Nephron (organoid): ENCODE data around the gene TBX18.

ENCODE experiments used
- H3K27ac Mint-ChIP-seq, 3 experiments: 2 replicates each; pipeline ENCODE4 v1.8.0; 2020; ENCODE audit warnings: mixed read lengths in 3 of 3, mild to moderate bottlenecking in 2 of 3, moderate library complexity in 1 of 3
- H3K27me3 Mint-ChIP-seq: 2 replicates; pipeline ENCODE4 v1.8.0; 2021; ENCODE audit warnings: low read depth, mild to moderate bottlenecking, moderate library complexity, mixed read lengths
- H3K36me3 Mint-ChIP-seq: 2 replicates; pipeline ENCODE4 v1.8.0; 2020; ENCODE audit warnings: low read depth, mixed read lengths
- H3K4me1 Mint-ChIP-seq: 2 replicates; pipeline ENCODE4 v1.8.0; 2020; ENCODE audit warnings: mixed read lengths
- H3K4me3 Mint-ChIP-seq, 3 experiments: 2 replicates each; pipeline ENCODE4 v1.8.0; 2020; ENCODE audit warnings: mild to moderate bottlenecking in 3 of 3, mixed read lengths in 3 of 3, moderate library complexity in 2 of 3
- H3K9me3 Mint-ChIP-seq: 2 replicates; pipeline ENCODE4 v1.8.0; 2020; ENCODE audit warnings: mixed read lengths
- CTCF ChIP-seq, 3 experiments: fragments of 200-600 bp; sonication (generic); IDR thresholded peaks; one replicate each; pipeline ENCODE4 v1.5.0; 2021; ENCODE audit warnings: antibody characterized with exemption in 3 of 3; ENCODE audit not compliant: unreplicated experiment in 3 of 3

Gene TBX18

DNA sequence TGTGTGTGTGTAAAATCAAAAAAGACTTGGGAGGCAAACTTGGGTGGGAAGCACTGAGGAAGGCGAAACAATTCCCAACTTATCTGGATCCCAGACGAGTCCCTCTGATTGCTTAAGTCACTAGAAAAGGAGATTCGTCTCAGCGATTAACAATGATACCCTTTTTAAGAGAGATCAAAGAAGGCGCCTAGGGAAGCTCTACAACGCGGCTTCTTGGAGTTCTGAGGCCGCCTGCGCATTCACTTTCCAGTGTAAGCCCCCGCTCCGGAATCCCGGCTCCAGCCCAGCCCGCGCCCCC lies 8.7 kb upstream of the TBX18 start:
- Mint-ChIP-seq H3K27ac (peak overlapping the region; percentile 65 to 91 (median 83)), H3K27me3 (peaks cover 100% of the 10 kb centered on the region), H3K9me3 (no peaks in the 10 kb centered on the region), H3K4me1 (peaks cover 39% of the 10 kb centered on the region), H3K4me3 (peak overlapping the region; percentile 87 to 94 (median 91)), H3K36me3 (no peaks in the 10 kb centered on the region)
- no peak for TF ChIP-seq CTCF (IDR thresholded peaks at IDR 0.05; ENCODE audit: unreplicated experiment in 3 of 3)

DNA sequence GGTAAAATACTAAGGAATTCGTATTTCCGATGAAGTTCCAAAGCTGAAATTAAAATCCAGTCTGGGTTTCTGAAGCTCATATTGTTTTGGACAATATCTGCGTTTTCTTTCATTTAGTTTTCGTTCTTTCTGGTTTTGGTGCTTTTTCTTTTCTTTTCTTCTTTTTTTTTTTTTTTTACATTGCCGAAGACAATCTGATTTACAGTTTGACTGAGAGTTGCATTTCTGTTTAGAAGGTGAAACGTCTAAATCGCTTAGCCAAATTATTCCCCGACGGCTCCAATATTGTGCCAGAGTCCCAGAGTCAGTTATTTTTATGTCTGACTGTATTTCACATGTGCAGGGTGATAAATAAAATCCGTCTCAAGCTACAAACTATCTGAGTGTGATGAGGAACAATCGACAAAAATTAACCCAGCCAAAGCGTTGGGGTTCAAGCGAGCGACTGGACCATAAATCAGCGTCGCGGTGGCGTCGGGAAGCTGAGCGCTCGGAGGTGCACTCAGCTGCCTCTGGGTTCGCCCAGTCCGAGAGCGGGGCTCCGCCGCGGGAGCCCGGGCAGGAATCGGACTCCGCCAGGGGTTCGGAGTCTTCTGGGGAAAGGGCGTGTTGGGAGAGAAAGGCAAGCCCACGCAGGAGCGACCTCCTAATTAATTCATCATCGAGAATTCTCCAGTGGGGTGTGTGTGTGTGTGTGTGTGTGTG lies 8.2 kb upstream of the TBX18 start:
- Mint-ChIP-seq H3K27me3 (peaks cover 100% of the 10 kb centered on the region), H3K36me3 (no peaks in the 10 kb centered on the region), H3K4me1 (peaks cover 44% of the 10 kb centered on the region), H3K27ac (peak overlapping the region; percentile 65 to 91 (median 83)), H3K4me3 (peak overlapping the region; percentile 87 to 94 (median 91)), H3K9me3 (no peaks in the 10 kb centered on the region)
- TF ChIP-seq CTCF (IDR thresholded peaks at IDR 0.05; ENCODE audit: unreplicated experiment in 3 of 3): no peak

DNA sequence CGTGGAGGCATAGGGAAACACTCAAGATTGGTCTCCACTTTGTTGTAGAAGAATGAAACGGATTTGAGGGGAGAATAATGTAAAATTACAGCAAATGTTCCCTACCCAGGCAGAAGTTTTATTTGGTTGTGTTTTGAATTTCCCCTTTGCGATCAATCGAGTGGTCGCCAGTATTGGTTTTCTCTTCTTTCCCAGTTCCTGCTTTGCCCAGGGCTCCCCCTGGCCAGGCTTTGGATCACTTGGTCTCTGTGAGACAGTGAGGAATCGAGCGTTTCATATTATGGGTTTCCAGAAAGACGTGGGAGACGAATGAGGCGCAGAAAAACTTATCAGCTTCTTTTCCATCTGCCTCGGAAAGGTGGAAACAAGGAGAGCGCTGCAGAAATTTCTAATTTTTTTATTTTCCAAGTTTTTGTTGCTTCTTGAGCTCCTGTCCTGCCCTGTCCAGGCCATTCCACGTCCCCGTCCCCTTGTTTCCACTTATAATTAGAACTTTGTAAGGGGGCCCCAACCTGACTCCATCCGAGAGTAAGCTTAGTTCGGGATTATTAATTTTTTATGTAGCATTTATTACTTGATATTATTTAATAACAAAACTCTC lies 7.5 kb upstream of the TBX18 start:
- Mint-ChIP-seq H3K27me3 (peaks cover 100% of the 10 kb centered on the region), H3K9me3 (no peaks in the 10 kb centered on the region), H3K27ac (peak overlapping the region in 1 of 3 experiments; percentile 68), H3K4me3 (peak overlapping the region; percentile 58 to 82 (median 74)), H3K4me1 (peaks cover 45% of the 10 kb centered on the region), H3K36me3 (no peaks in the 10 kb centered on the region)
- TF ChIP-seq CTCF (IDR thresholded peaks at IDR 0.05; ENCODE audit: unreplicated experiment in 3 of 3): no peak

- no peaks in the 10 kb centered on the region for H3K36me3 Mint-ChIP-seq
- H3K9me3 Mint-ChIP-seq: no peaks in the 10 kb centered on the region
Observed at GRCh38 chr6:84771125-84771755, 6.8 kb upstream of the TBX18 start.

GRCh38 chr6:84770521-84770920 lies 6.1 kb upstream of the TBX18 start:
- Mint-ChIP-seq H3K36me3 (no peaks in the 10 kb centered on the region), H3K4me1 (peaks cover 36% of the 10 kb centered on the region), H3K27me3 (peaks cover 100% of the 10 kb centered on the region), H3K27ac (no peak overlapping the region), H3K4me3 (no peak overlapping the region), H3K9me3 (no peaks in the 10 kb centered on the region)
- TF ChIP-seq CTCF (IDR thresholded peaks at IDR 0.05; ENCODE audit: unreplicated experiment in 3 of 3): no peak

More at GRCh38 chr6:84771125-84771755, 6.8 kb upstream of the TBX18 start:
- Mint-ChIP-seq H3K27me3 (peaks cover 100% of the 10 kb centered on the region), H3K4me3 (peak overlapping the region; percentile 58 to 82 (median 74)), H3K27ac (peak overlapping the region in 1 of 3 experiments; percentile 68), H3K4me1 (peaks cover 40% of the 10 kb centered on the region)
- TF ChIP-seq CTCF (IDR thresholded peaks at IDR 0.05; ENCODE audit: unreplicated experiment in 3 of 3): no peak
